GM12892 (cell line): ENCODE measurements around the gene SYN1.

ENCODE experiments used
- POLR2A ChIP-seq: IDR thresholded peaks from 2 replicates; pipeline ENCODE4 v1.6.1; 2011; ENCODE audit warnings: low read depth, low read length, control low read depth
- POLR2AphosphoS5 ChIP-seq: IDR thresholded peaks from 2 replicates; pipeline ENCODE4 v1.6.1; 2011; ENCODE audit warnings: low read depth, low read length, control low read depth
- TAF1 ChIP-seq: IDR thresholded peaks from 2 replicates; pipeline ENCODE4 v1.6.1; 2011; ENCODE audit warnings: low read depth, mild to moderate bottlenecking, control low read depth, low read length, borderline replicate concordance

DNA sequence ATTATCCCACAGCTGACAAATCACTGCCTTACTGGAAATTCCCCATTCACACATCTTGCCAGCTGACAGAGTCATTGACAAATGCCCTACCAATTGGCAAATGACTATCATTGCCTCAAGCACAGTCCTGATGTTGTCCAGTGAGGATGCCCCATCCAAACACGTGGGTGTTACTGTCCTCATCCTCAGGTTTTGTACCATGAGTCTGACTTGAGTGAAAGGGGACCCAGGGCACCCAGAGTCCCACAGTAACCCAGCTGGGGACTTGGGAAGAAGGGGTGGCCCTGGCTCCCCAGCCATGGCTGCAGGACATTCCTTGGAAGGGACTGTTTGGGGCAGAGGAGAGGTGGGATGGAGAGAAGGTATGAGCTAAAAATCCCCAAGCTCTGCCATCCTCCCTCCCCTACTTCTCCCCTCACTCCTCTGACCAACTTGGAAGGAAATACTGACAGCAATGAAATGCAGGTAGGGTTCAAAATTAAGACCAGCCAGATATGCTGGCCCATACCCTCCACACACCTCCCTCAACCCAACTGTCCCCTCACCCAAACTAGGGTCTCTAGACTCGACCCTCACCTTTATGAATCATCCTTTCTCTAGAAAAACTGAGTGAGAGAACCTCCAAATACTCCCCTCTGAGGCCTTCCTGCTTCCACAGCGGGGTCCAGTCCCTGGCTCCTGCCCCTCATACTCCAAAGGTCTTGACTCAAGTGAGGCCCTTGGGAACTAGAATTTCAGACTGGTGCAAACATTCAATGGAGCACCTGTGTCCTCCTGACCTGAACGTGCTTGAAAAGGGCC lies 32.4 kb downstream of the SYN1 start:
- TF ChIP-seq TAF1, result no peak
- TF ChIP-seq POLR2AphosphoS5, result no peak
- no peak for TF ChIP-seq POLR2A
